ENCODE data around the gene PELI3. TPM values are rescaled to one million over a fixed set of nuclear protein-coding genes. Genes with fewer than 3 reads are reported as not detected.

The PELI3 gene
- total and polyA plus RNA-seq, 2 of the 8 experiments (the other 6 are each of a cell fraction or from before 2014, with no cell fraction given): 5.2 to 7.6 TPM

- 14% methylated on average over 5 of the region's 5 CpGs; no CpG with 5 or more reads in 1 of the 2 experiments for WGBS, 2 experiments (ENCODE audit: extremely low coverage in 1 of 2, insufficient coverage in 1 of 2, insufficient read length in 1 of 2, insufficient replicate concordance in 2 of 2, low coverage in 1 of 2, low lambda C conversion rate in 2 of 2, missing lambda C conversion rate in 1 of 2)
- Histone ChIP-seq H2AK5ac (ENCODE audit: low read depth, low read length) (0 out of 2 replicates have a peak overlapping the region, but pooled peaks have one; percentile 14), H4K20me1 (replicated peaks in 1 of 2; ENCODE audit: control insufficient read depth in 1 of 2, insufficient read depth in 2 of 2, low read length in 2 of 2) (peaks cover 0 to 3% of the 10 kb centered on the region in 2 experiments), H4K5ac (ENCODE audit: insufficient read length, low read depth, low read length) (no peak overlapping the region), H2AFZ (ENCODE audit: low read length) (peak overlapping the region; percentile 89; the same call in 1 of the 2 replicates), H3K79me1 (ENCODE audit: low read depth, low read length) (no peaks in the 10 kb centered on the region; the same call in 1 of the 2 replicates), H3K9me3 (ENCODE audit: insufficient read depth in 2 of 2, low read depth in 1 of 2, low read length in 1 of 2) (no peaks in the 10 kb centered on the region), H3K79me2 (ENCODE audit: control insufficient read depth in 1 of 2, insufficient read depth in 2 of 2, low read length in 2 of 2) (peaks cover 0 to 9% of the 10 kb centered on the region in 2 experiments; a peak in 1 of 4 replicates), H3K9ac (replicated peaks in 1 of 4; ENCODE audit: extremely low read depth in 1 of 4, low read depth in 3 of 4, low read length in 3 of 4) (peak overlapping the region in 3 of 4 experiments; percentile 73 to 80 (median 74); a peak in 6 of 7 replicates), H3K27ac (ENCODE audit: low read depth, low read length) (peak overlapping the region; percentile 63; the same call in 1 of the 2 replicates), H2BK20ac (ENCODE audit: low read length) (no peak overlapping the region), H4K91ac (replicated peaks; ENCODE audit: insufficient read length, low read length) (no peak overlapping the region), H3K4me3 (ENCODE audit: extremely low read depth in 1 of 4, insufficient read depth in 2 of 4, low read depth in 3 of 4, low read length in 4 of 4) (peak overlapping the region; percentile 61 to 98 (median 97)), H3K56ac (replicated peaks; ENCODE audit: insufficient read length, low read depth, low read length) (no peak overlapping the region), H4K8ac (ENCODE audit: extremely low read depth, insufficient read depth, low read length) (no peak overlapping the region), H3K23ac (ENCODE audit: insufficient read length) (no peak overlapping the region), H2BK120ac (replicated peaks; ENCODE audit: low read depth, low read length) (no peak overlapping the region), H2BK12ac (ENCODE audit: low read depth, low read length) (no peak overlapping the region), H3K23me2 (ENCODE audit: low read depth, low read length) (no peaks in the 10 kb centered on the region; the same call in 1 of the 2 replicates), H3K27me3 (replicated peaks in 1 of 4; ENCODE audit: control insufficient read depth in 3 of 4, extremely low read depth in 1 of 4, insufficient read depth in 3 of 4, low read length in 3 of 4) (no peaks in the 10 kb centered on the region), H3K4ac (replicated peaks; ENCODE audit: insufficient read length, low read depth, low read length) (no peak overlapping the region), H3K36me3 (ENCODE audit: control insufficient read depth in 2 of 4, insufficient read depth in 4 of 4, low read length in 3 of 4) (peaks cover 0 to 3% (median 0%) of the 10 kb centered on the region in 4 experiments; a peak in 3 of 8 replicates), H3K18ac (ENCODE audit: extremely low read depth, low read length) (no peak overlapping the region), H2BK5ac (ENCODE audit: low read depth, low read length) (no peak overlapping the region; the same call in 1 of the 2 replicates), H3K14ac (ENCODE audit: insufficient read length) (no peak overlapping the region), H3K4me1 (replicated peaks in 1 of 4; ENCODE audit: control insufficient read depth in 3 of 4, insufficient read depth in 4 of 4, low read length in 3 of 4) (peaks cover 0 to 1% (median 0%) of the 10 kb centered on the region in 4 experiments; a peak in 1 of 7 replicates), H3K4me2 (ENCODE audit: insufficient read depth in 1 of 2, low read depth in 2 of 2, low read length in 2 of 2) (peak overlapping the region; percentile 56 to 86), H2BK15ac (ENCODE audit: low read length) (no peak overlapping the region)
- no peak for FAIRE-seq
- ChIA-PET POLR2A (ENCODE audit: partially characterized antibody) (interaction anchor here (0.8 to 3.9 kb wide), 12 partner anchors 9 to 194 kb away, joined by 3 to 26 read pairs (median 4); partner anchors contain the start of genes DPP3 and ZDHHC24), CTCF (ENCODE audit: partially characterized antibody) (interaction anchor here (1.0 to 3.0 kb wide), 4 partner anchors 16 to 162 kb away, joined by 3 to 15 read pairs (median 4); no protein-coding TSS in a partner anchor)
- TF ChIP-seq CTBP2 (IDR thresholded peaks at IDR 0.05; ENCODE audit: borderline replicate concordance, insufficient read depth, insufficient read length, low read length) (no peak), SAP30 (IDR thresholded peaks at IDR 0.05; ENCODE audit: insufficient read depth, insufficient replicate concordance, low read length) (peak; percentile 19)
- DNase-seq (ENCODE audit: low read depth in 1 of 2, low spot score in 2 of 2): no peak
Observed at GRCh38 chr11:66510990-66511339, 44.3 kb downstream of the PELI3 start.
